Lower leg skin (tissue), 4 donors: ENCODE results near the gene AANAT. TPM values are rescaled to one million over a fixed set of nuclear protein-coding genes. Genes with fewer than 3 reads are reported as not detected.
"Not testable (repeated sequence)": the region's sequence is repeated elsewhere in the genome, so short reads cannot be mapped to it uniquely, and the experiment has no call there.

Source experiments
- DNase-seq, 2 donors: peaks; one replicate each; pipeline ENCODE4 v3.0.0-alpha.2; 2019; ENCODE audit warnings: low spot score in 2 of 2
- H3K4me3 ChIP-seq: fragments of 200-600 bp; sonication (generic); 2 replicates; pipeline ENCODE4 v1.5.1; 2017; ENCODE audit warnings: mild to moderate bottlenecking, low read depth; ENCODE audit not compliant: poor library complexity, severe bottlenecking
- POLR2A ChIP-seq, 2 donors: fragments of 450-650 bp; IDR thresholded peaks; one replicate each; pipeline ENCODE4 v1.6.1; 2016 to 2017; ENCODE audit warnings: antibody characterized with exemption in 2 of 2, mild to moderate bottlenecking in 1 of 2, moderate library complexity in 1 of 2
- WGBS, 2 donors: methylation state at CpG; one replicate each; pipeline ENCODE4 v1.1.5; 2018; 5-methylcytosine and 5-hydroxymethylcytosine counted together
- intact Hi-C: fragments of 100-400 bp; cut with DNase I; formaldehyde crosslinking; loops from one replicate; pipeline ENCODE4 v1.15.0; 2023; ENCODE audit warnings: low total_unique reads
- total RNA-seq, 4 donors: library from RNA; depleted of rRNA; stranded (reverse); fragments of >200 nt; gene quantifications; one replicate each; pipeline ENCODE4 v1.1.0, GENCODE V29; 2016
- TF ChIP-seq, protein P1 (sequence below), 3 donors: fragments of 450-650 bp; IDR thresholded peaks; one replicate each; pipeline ENCODE4 v1.5.1; 2016; ENCODE audit warnings: antibody characterized with exemption in 3 of 3, mild to moderate bottlenecking in 3 of 3, moderate library complexity in 2 of 3

AANAT gene
- total RNA-seq, 4 donors from 2014 or later: not detected

- TF ChIP-seq, protein P1, sequence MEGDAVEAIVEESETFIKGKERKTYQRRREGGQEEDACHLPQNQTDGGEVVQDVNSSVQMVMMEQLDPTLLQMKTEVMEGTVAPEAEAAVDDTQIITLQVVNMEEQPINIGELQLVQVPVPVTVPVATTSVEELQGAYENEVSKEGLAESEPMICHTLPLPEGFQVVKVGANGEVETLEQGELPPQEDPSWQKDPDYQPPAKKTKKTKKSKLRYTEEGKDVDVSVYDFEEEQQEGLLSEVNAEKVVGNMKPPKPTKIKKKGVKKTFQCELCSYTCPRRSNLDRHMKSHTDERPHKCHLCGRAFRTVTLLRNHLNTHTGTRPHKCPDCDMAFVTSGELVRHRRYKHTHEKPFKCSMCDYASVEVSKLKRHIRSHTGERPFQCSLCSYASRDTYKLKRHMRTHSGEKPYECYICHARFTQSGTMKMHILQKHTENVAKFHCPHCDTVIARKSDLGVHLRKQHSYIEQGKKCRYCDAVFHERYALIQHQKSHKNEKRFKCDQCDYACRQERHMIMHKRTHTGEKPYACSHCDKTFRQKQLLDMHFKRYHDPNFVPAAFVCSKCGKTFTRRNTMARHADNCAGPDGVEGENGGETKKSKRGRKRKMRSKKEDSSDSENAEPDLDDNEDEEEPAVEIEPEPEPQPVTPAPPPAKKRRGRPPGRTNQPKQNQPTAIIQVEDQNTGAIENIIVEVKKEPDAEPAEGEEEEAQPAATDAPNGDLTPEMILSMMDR (IDR thresholded peaks at IDR 0.05): no peak
- no peak for TF ChIP-seq POLR2A (IDR thresholded peaks at IDR 0.05)
- WGBS, 2 donors: 22 to 37% methylated on average over 9 of the region's 9 CpGs
- DNase-seq: no peak
- H3K4me3 ChIP-seq: no peak overlapping the region
- intact Hi-C loops: no loop called here
These were observed 43.4 kb downstream of the AANAT start for GRCh38 chr17:76510831-76511244.

- TF ChIP-seq POLR2A (IDR thresholded peaks at IDR 0.05): no peak
- TF ChIP-seq, protein P1 (IDR thresholded peaks at IDR 0.05): no peak
- intact Hi-C loops: no loop called here
- 80 to 83% methylated on average over 13 of the region's 13 CpGs for WGBS, 2 donors
- DNase-seq: no peak
- no peak overlapping the region for H3K4me3 ChIP-seq
These were observed 44.4 kb downstream of the AANAT start for GRCh38 chr17:76511668-76512365.

GRCh38 chr17:76512366-76513305, 45.2 kb downstream of the AANAT start:
- H3K4me3 ChIP-seq: no peak overlapping the region
- intact Hi-C loops: no loop called here
- no peak for DNase-seq
- WGBS, 2 donors: 83 to 84% methylated on average over 22 of the region's 22 CpGs
- TF ChIP-seq, protein P1 (IDR thresholded peaks at IDR 0.05): no peak
- no peak for TF ChIP-seq POLR2A (IDR thresholded peaks at IDR 0.05)

- intact Hi-C loops: no loop called here
- WGBS, 2 donors: 63 to 70% methylated on average over 6 of the region's 6 CpGs
- no peak for TF ChIP-seq POLR2A (IDR thresholded peaks at IDR 0.05)
- TF ChIP-seq, protein P1 (IDR thresholded peaks at IDR 0.05): no peak
- H3K4me3 ChIP-seq: no peak overlapping the region
- DNase-seq: no peak
These were observed 45.9 kb downstream of the AANAT start for GRCh38 chr17:76513306-76513692.

GRCh38 chr17:76514355-76514754, 47.0 kb downstream of the AANAT start:
- DNase-seq, H3K4me3 ChIP-seq, intact Hi-C loops: not testable (repeated sequence)
- 94 to 98% methylated on average over 6 of the region's 6 CpGs for WGBS, 2 donors

DNA sequence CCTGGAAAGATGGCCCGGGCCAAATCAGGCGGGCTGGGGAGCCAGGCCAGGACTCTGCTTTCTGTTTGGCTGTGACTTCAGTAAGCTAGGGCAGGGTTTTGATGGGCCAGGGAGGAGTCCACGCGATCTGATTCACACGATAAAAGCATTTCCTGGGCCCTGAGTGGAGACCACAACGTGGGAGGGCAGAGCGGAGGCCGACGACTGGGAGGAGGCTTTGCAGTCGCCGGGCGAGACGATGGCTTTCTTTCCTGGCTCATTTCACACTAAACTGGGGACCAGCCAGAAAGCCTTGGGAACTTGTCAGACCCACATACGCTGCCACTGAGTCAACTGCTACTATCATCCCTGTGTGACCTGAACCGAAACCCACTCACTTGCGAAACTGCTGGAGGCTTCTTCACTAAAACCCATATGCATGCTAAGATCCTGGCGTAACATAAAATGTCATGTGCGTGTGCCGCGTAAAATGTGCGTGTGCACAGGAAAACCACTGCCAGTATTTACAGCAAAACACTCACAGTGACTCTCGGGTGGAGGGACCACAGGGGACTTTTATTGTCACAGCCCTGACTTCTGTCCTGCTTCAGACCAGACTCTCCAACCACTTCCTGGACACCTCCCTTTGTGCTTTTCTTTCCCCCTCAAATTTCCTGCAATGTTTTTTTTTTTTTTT, 48.0 kb downstream of the AANAT start:
- DNase-seq: peak; percentile 88 to 97
- TF ChIP-seq, protein P1 (IDR thresholded peaks at IDR 0.05): no peak
- TF ChIP-seq POLR2A (IDR thresholded peaks at IDR 0.05): no peak

More for the DNA sequence above, 48.0 kb downstream of the AANAT start:
- intact Hi-C loops: no loop called here
- no peak overlapping the region for H3K4me3 ChIP-seq
- 8 to 12% methylated on average over 22 of the region's 22 CpGs for WGBS, 2 donors
